AG04450 (cell line): ENCODE measurements around the gene XXYLT1. TPM values are rescaled to one million over a fixed set of nuclear protein-coding genes. Genes with fewer than 3 reads are reported as not detected.

ENCODE experiments used
- CTCF ChIA-PET: fragments of 300-600, 350-600 bp; formaldehyde crosslinking; extraction: SDS; loops from one replicate; lab custom pipeline; 2022; ENCODE audit warnings: antibody characterized with exemption, inconsistent platforms; lab: Charles Lee
- POLR2A ChIA-PET: fragments of 350-600 bp; formaldehyde crosslinking; extraction: SDS; loops from one replicate; lab custom pipeline; 2021; ENCODE audit warnings: antibody characterized with exemption, inconsistent platforms; lab: Yijun Ruan, JAX
- DNase-seq: peaks from one replicate; pipeline ENCODE4 v3.0.0-alpha.2; 2011; ENCODE audit warnings: low read depth, low spot score
- H3K27ac ChIP-seq: one replicate; pipeline ENCODE4 v1.5.1; 2012; ENCODE audit warnings: low read depth, low read length, control low read depth
- H3K27me3 ChIP-seq: one replicate; pipeline ENCODE4 v1.6.0; 2012; ENCODE audit warnings: low read length; ENCODE audit not compliant: control insufficient read depth, insufficient read depth
- H3K4me3 ChIP-seq: 2 replicates; pipeline ENCODE4 v1.5.1; 2011; ENCODE audit warnings: mild to moderate bottlenecking, low read depth, low read length, control low read depth
- H3K9me3 ChIP-seq: 2 replicates; pipeline ENCODE4 v1.5.1; 2012; ENCODE audit warnings: low read length; ENCODE audit not compliant: control insufficient read depth, insufficient read depth
- CTCF ChIP-seq: IDR thresholded peaks from 2 replicates; pipeline ENCODE4 v1.5.1; 2011; ENCODE audit warnings: low read depth, low read length, control low read depth, inconsistent platforms
- polyA plus RNA-seq: library from polyadenylated mRNA; depleted of rRNA; stranded (reverse); fragments of >200 nt; gene quantifications from 2 replicates; pipeline ENCODE4 v1.2.3, GENCODE V29; 2011

The XXYLT1 gene
- polyA plus RNA-seq, 1 experiment, result 16.5 TPM

GRCh38 chr3:195238586-195239118, 32.3 kb downstream of the XXYLT1 start:
- H3K9me3 ChIP-seq, result no peaks in the 10 kb centered on the region; the same call in none of the 2 replicates
- no peak overlapping the region for H3K4me3 ChIP-seq
- ChIA-PET CTCF (interaction anchor here (0.6 kb wide), 1 partner anchor 508 kb away, joined by 5 read pairs; no protein-coding TSS in a partner anchor), POLR2A (no interaction called here)
- no peak for DNase-seq
- H3K27ac ChIP-seq, result peak overlapping the region; percentile 33
- TF ChIP-seq CTCF, result no peak
- no peaks in the 10 kb centered on the region for H3K27me3 ChIP-seq

- POLR2A ChIA-PET, result no interaction called here
- H3K27me3 ChIP-seq, result no peaks in the 10 kb centered on the region
- H3K4me3 ChIP-seq, result no peak overlapping the region
- no peak for DNase-seq
- H3K9me3 ChIP-seq, result no peaks in the 10 kb centered on the region; the same call in none of the 2 replicates
- no peak for TF ChIP-seq CTCF
- CTCF ChIA-PET, result interaction anchor here (0.6 kb wide), 1 partner anchor 508 kb away, joined by 5 read pairs; no protein-coding TSS in a partner anchor
- peak overlapping the region; percentile 31 for H3K27ac ChIP-seq
Measured at GRCh38 chr3:195238081-195238571, 32.8 kb downstream of the XXYLT1 start.

- Histone ChIP-seq H3K9me3 (no peaks in the 10 kb centered on the region; the same call in none of the 2 replicates), H3K27me3 (no peaks in the 10 kb centered on the region), H3K4me3 (no peak overlapping the region), H3K27ac (no peak overlapping the region)
- CTCF ChIA-PET, result no interaction called here
- TF ChIP-seq CTCF, result no peak
- POLR2A ChIA-PET, result no interaction called here
- DNase-seq, result no peak
Measured at GRCh38 chr3:195236801-195237570, 34.0 kb downstream of the XXYLT1 start.

- POLR2A ChIA-PET, result no interaction called here
- no peaks in the 10 kb centered on the region for H3K27me3 ChIP-seq
- no peaks in the 10 kb centered on the region; the same call in none of the 2 replicates for H3K9me3 ChIP-seq
- H3K4me3 ChIP-seq, result no peak overlapping the region
- TF ChIP-seq CTCF, result no peak
- no peak for DNase-seq
- H3K27ac ChIP-seq, result no peak overlapping the region
- CTCF ChIA-PET, result interaction anchor here (0.6 kb wide), 1 partner anchor 14 kb away, joined by 3 read pairs; no protein-coding TSS in a partner anchor
Measured at GRCh38 chr3:195236076-195236798, 34.7 kb downstream of the XXYLT1 start.
